VCaP (cell line): ENCODE results near the gene HSP90AB1.

Experiments
- H3K27ac ChIP-seq: fragments of 450-650 bp; 2 replicates; pipeline ENCODE4 v1.5.1; 2017
- TF ChIP-seq, protein P1 (sequence below): fragments of 450-650 bp; conservative IDR thresholded peaks from 2 replicates; pipeline ENCODE4 v1.5.1; 2017; ENCODE audit warnings: mild to moderate bottlenecking, moderate library complexity

Gene HSP90AB1

DNA sequence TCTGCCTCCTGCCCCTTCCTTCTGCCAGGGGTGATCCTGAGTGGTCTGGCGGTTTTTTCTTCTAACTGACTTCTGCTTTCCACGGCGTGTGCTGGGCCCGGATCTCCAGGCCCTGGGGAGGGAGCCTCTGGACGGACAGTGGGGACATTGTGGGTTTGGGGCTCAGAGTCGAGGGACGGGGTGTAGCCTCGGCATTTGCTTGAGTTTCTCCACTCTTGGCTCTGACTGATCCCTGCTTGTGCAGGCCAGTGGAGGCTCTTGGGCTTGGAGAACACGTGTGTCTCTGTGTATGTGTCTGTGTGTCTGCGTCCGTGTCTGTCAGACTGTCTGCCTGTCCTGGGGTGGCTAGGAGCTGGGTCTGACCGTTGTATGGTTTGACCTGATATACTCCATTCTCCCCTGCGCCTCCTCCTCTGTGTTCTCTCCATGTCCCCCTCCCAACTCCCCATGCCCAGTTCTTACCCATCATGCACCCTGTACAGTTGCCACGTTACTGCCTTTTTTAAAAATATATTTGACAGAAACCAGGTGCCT, 13.3 kb upstream of the HSP90AB1 start:
- TF ChIP-seq, protein P1, sequence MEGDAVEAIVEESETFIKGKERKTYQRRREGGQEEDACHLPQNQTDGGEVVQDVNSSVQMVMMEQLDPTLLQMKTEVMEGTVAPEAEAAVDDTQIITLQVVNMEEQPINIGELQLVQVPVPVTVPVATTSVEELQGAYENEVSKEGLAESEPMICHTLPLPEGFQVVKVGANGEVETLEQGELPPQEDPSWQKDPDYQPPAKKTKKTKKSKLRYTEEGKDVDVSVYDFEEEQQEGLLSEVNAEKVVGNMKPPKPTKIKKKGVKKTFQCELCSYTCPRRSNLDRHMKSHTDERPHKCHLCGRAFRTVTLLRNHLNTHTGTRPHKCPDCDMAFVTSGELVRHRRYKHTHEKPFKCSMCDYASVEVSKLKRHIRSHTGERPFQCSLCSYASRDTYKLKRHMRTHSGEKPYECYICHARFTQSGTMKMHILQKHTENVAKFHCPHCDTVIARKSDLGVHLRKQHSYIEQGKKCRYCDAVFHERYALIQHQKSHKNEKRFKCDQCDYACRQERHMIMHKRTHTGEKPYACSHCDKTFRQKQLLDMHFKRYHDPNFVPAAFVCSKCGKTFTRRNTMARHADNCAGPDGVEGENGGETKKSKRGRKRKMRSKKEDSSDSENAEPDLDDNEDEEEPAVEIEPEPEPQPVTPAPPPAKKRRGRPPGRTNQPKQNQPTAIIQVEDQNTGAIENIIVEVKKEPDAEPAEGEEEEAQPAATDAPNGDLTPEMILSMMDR, result no peak
- H3K27ac ChIP-seq, result peak overlapping the region; percentile 74

DNA sequence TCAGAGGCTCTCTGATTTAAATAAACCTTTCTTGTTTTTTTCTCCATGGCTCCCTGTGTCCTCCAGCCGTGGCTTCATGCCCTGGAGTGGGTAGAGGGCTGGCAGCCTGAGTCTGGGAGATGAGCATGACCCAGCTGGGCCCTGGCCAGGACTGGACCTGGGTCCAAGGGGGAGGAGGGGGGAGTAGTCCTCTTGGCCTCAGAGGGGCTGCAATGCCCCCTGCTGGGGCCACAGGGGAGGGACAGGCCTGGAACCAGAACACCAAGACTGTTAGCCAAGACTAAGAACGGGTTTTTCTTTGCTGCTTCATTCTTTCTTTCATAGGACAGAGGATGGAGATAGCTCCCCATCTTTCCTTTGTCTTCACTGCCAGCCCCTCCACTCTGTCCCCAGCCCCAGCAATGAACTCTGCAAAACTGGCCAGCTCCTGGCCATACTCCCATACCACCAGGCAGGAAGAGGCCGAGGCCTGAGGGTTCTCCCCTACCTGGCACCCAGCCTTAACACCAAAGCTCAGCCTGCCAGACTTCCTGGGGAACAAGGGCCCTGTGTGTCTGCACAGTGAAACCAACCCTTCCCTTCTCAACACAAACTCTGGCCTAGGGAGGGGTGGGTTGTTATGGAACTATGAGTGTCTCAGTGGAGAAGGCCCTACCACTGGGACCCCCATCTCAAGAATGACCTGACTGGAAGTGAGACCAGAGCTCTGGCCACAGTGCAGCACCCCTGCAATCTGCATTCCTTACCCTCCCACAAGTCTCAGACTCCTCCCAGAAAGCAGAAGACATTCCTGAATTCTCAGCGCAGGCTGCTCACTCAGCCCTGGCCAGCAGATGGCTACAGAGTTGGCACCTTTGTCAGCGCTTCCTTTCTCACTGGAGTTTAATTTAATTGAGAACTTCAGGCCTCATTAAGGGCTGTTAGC, 12.5 kb upstream of the HSP90AB1 start:
- TF ChIP-seq, protein P1, result peak; percentile 83
- H3K27ac ChIP-seq, result peak overlapping the region; percentile 74

GRCh38 chr6:44235269-44235668, 11.6 kb upstream of the HSP90AB1 start:
- H3K27ac ChIP-seq, result peak overlapping the region; percentile 74

GRCh38 chr6:44235891-44236516, 10.9 kb upstream of the HSP90AB1 start:
- H3K27ac ChIP-seq, result peak overlapping the region; percentile 87
- TF ChIP-seq, protein P1, result no peak

More at GRCh38 chr6:44235269-44235668, 11.6 kb upstream of the HSP90AB1 start:
- TF ChIP-seq, protein P1, result no peak

- TF ChIP-seq, protein P1, result no peak
- H3K27ac ChIP-seq, result peak overlapping the region; percentile 87
These were observed 9.7 kb upstream of the HSP90AB1 start for GRCh38 chr6:44237021-44237812.

DNA sequence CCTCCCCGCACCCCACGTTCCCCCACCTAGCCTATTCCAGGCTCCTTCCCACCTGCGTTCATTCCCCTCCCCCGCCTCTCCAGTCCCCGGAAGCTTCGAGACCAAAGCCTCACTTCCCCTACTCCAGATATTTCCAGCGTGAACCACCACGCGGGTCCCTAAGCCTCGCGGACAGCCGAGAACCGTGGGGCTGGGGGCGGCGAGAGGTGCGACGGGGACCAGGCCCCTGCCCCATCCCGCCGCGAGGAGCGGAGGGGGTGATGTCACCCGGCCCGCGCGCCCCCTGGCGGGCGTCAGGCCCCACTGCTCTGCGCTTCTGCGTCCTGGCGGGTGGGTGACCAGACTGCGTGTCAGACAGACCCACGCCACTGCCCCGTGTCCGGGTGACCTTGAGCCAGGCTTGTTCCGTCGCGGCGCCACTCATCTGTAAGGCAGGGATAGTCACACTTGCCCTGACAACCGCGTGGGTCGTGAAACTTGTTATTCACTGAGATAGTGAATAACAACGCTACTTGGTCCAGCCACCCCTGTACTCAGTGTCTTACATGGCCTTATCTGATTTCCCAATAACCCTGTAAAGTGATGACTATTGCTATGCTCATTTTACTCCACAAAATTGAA, 9.0 kb upstream of the HSP90AB1 start:
- peak overlapping the region; percentile 87 for H3K27ac ChIP-seq

More for the DNA sequence above, 9.0 kb upstream of the HSP90AB1 start:
- TF ChIP-seq, protein P1, result peak; percentile 99
